IMR-90 (cell line): ENCODE results near the gene TTC31. TPM values are rescaled to one million over a fixed set of nuclear protein-coding genes. Genes with fewer than 3 reads are reported as not detected.

Experiments
- ATAC-seq: fragments of 200-7000 bp; cut with Tn5 transposase; 2 replicates; pipeline ENCODE4 v1.9.1; 2020; ENCODE audit warnings: low read depth, mild to moderate bottlenecking, moderate library complexity
- BruUV-seq: library from RNA; stranded (reverse); fragments of 400-500 nt; replicated peaks from 2 replicates; lab custom pipeline; 2021; lab: Mats Ljungman, UMichigan
- CTCF ChIA-PET: fragments of 300-600 bp; formaldehyde crosslinking; extraction: SDS; loops from one replicate; lab custom pipeline; 2021; ENCODE audit warnings: antibody characterized with exemption; lab: Yijun Ruan, JAX
- POLR2A ChIA-PET: fragments of 300-600 bp; sonication (Branson Sonifier 250); formaldehyde crosslinking; loops from one replicate; lab custom pipeline; 2022; ENCODE audit warnings: antibody characterized with exemption; ENCODE audit not compliant: unreplicated experiment; lab: Charles Lee
- DNase-seq: peaks from one replicate; pipeline ENCODE4 v3.0.0; 2013
- H2AFZ ChIP-seq: replicated peaks from 2 replicates; pipeline ENCODE3; 2013; ENCODE audit warnings: low read length, mild to moderate bottlenecking; ENCODE audit not compliant: poor library complexity
- H2AK5ac ChIP-seq: 2 replicates; pipeline ENCODE4 v1.6.1; 2013; ENCODE audit warnings: low read depth, low read length, inconsistent platforms
- H2AK9ac ChIP-seq: replicated peaks from 2 replicates; pipeline ENCODE3; 2013; ENCODE audit warnings: mild to moderate bottlenecking, low read depth, low read length, moderate library complexity; ENCODE audit not compliant: poor library complexity
- H2BK120ac ChIP-seq: 2 replicates; pipeline ENCODE4 v1.6.1; 2013; ENCODE audit warnings: low read depth, low read length, inconsistent platforms
- H2BK15ac ChIP-seq: 3 replicates; pipeline ENCODE4 v1.6.1; 2013; ENCODE audit warnings: low read depth, low read length, inconsistent platforms
- H2BK20ac ChIP-seq: 2 replicates; pipeline ENCODE4 v1.6.1; 2013; ENCODE audit warnings: low read depth, mild to moderate bottlenecking, inconsistent platforms, low read length, moderate library complexity
- H2BK5ac ChIP-seq: 2 replicates; pipeline ENCODE4 v1.6.1; 2013; ENCODE audit warnings: mild to moderate bottlenecking, low read depth, low read length, inconsistent platforms; ENCODE audit not compliant: poor library complexity, severe bottlenecking
- H3K14ac ChIP-seq: replicated peaks from 2 replicates; pipeline ENCODE4 v1.6.1; 2013; ENCODE audit warnings: low read depth, low read length, inconsistent platforms
- H3K18ac ChIP-seq: 2 replicates; pipeline ENCODE4 v1.6.1; 2013; ENCODE audit warnings: low read depth, low read length, control low read depth
- H3K23ac ChIP-seq: 2 replicates; pipeline ENCODE4 v1.6.1; 2013; ENCODE audit warnings: low read depth, low read length, inconsistent platforms
- H3K27ac ChIP-seq: 2 replicates; pipeline ENCODE4 v1.5.1; 2013; ENCODE audit warnings: mild to moderate bottlenecking, control low read depth, low read length; ENCODE audit not compliant: insufficient read depth
- H3K27me3 ChIP-seq: 2 replicates; pipeline ENCODE4 v1.6.1; 2013; ENCODE audit warnings: low read length; ENCODE audit not compliant: control insufficient read depth, insufficient read depth
- H3K36me3 ChIP-seq: 2 replicates; pipeline ENCODE4 v1.6.1; 2013; ENCODE audit warnings: low read length, mixed read lengths; ENCODE audit not compliant: control insufficient read depth, insufficient read depth
- H3K4ac ChIP-seq: 2 replicates; pipeline ENCODE4 v1.6.1; 2013; ENCODE audit warnings: low read depth, low read length, inconsistent platforms
- H3K4me1 ChIP-seq: 2 replicates; pipeline ENCODE4 v1.6.1; 2013; ENCODE audit warnings: low read length, mixed read lengths; ENCODE audit not compliant: control insufficient read depth, insufficient read depth
- H3K4me2 ChIP-seq: 2 replicates; pipeline ENCODE4 v1.6.1; 2013; ENCODE audit warnings: low read depth, mild to moderate bottlenecking, control low read depth, low read length, moderate library complexity
- H3K4me3 ChIP-seq: 2 replicates; pipeline ENCODE4 v1.5.1; 2013; ENCODE audit warnings: low read depth, mild to moderate bottlenecking, control low read depth, low read length, moderate library complexity; ENCODE audit not compliant: insufficient read depth
- H3K56ac ChIP-seq: 2 replicates; pipeline ENCODE4 v1.6.1; 2013; ENCODE audit warnings: low read length, inconsistent platforms; ENCODE audit not compliant: insufficient read depth; ENCODE audit errors: extremely low read depth
- H3K79me1 ChIP-seq, 2 experiments: 2 replicates each; pipeline ENCODE4 v1.6.1; 2013; ENCODE audit warnings: low read length in 2 of 2, inconsistent platforms in 1 of 2, low read depth in 1 of 2
- H3K9ac ChIP-seq: 2 replicates; pipeline ENCODE4 v1.6.1; 2013; ENCODE audit warnings: low read depth, low read length, control low read depth
- H3K9me1 ChIP-seq: 2 replicates; pipeline ENCODE4 v1.6.1; 2013; ENCODE audit warnings: low read length, inconsistent platforms; ENCODE audit not compliant: insufficient read depth
- H3K9me3 ChIP-seq: 2 replicates; pipeline ENCODE4 v1.6.1; 2013; ENCODE audit warnings: low read length; ENCODE audit not compliant: control insufficient read depth, insufficient read depth
- H4K20me1 ChIP-seq: 2 replicates; pipeline ENCODE4 v1.6.1; 2013; ENCODE audit warnings: low read length, inconsistent platforms; ENCODE audit not compliant: insufficient read depth
- H4K5ac ChIP-seq: 2 replicates; pipeline ENCODE4 v1.6.1; 2013; ENCODE audit warnings: mild to moderate bottlenecking, low read depth, low read length, control low read depth
- H4K8ac ChIP-seq, 2 experiments: 2 replicates each; pipeline ENCODE4 v1.6.1; 2013; ENCODE audit warnings: low read depth in 2 of 2, low read length in 2 of 2, control low read depth in 1 of 2, inconsistent platforms in 1 of 2
- H4K91ac ChIP-seq: 2 replicates; pipeline ENCODE4 v1.6.1; 2013; ENCODE audit warnings: low read depth, low read length, inconsistent platforms; ENCODE audit not compliant: insufficient read depth
- CEBPB ChIP-seq: IDR thresholded peaks from 2 replicates; pipeline ENCODE4 v1.6.1; 2012; ENCODE audit warnings: low read depth, low read length, improper control_type of control experiment
- CHD1 ChIP-seq: IDR thresholded peaks from 2 replicates; pipeline ENCODE4 v1.6.1; 2012; ENCODE audit warnings: low read depth, low read length, improper control_type of control experiment
- FOS ChIP-seq: fragments of 150-350 bp; IDR thresholded peaks from 2 replicates; pipeline ENCODE4 v1.6.1; 2016; ENCODE audit warnings: low read depth, low read length
- MXI1 ChIP-seq: IDR thresholded peaks from 2 replicates; pipeline ENCODE4 v1.6.1; 2012; ENCODE audit warnings: low read depth, mild to moderate bottlenecking, low read length, moderate library complexity, borderline replicate concordance
- NFE2L2 ChIP-seq: fragments of 150-350 bp; IDR thresholded peaks from 2 replicates; pipeline ENCODE4 v1.6.1; 2016; ENCODE audit warnings: low read depth, mild to moderate bottlenecking, low read length
- RCOR1 ChIP-seq: IDR thresholded peaks from 2 replicates; pipeline ENCODE4 v1.6.1; 2012; ENCODE audit warnings: mild to moderate bottlenecking, low read length, improper control_type of control experiment; ENCODE audit not compliant: insufficient replicate concordance
- RFX5 ChIP-seq: IDR thresholded peaks from 2 replicates; pipeline ENCODE4 v1.8.0; 2012; ENCODE audit warnings: low read depth, mild to moderate bottlenecking, low read length, moderate library complexity
- SMC3 ChIP-seq: fragments of 150-350 bp; IDR thresholded peaks from 2 replicates; pipeline ENCODE4 v1.6.1; 2016; ENCODE audit warnings: low read depth, mild to moderate bottlenecking, antibody characterized with exemption, low read length, moderate library complexity
- WGBS, 2 experiments: methylation state at CpG; one replicate each; pipeline versions ENCODE4 v1.1.5 to v1.1.7; 2013; ENCODE audit warnings: missing lambda C conversion rate in 2 of 2; ENCODE audit not compliant: insufficient read length in 1 of 2; ENCODE audit errors: extremely low coverage in 2 of 2; 5-methylcytosine and 5-hydroxymethylcytosine counted together
- dilution Hi-C: fragments of 300-500 bp; cut with HindIII; formaldehyde crosslinking; loops from one replicate; pipeline ENCODE4 v1.14.3; 2018; ENCODE audit warnings: low sequenced_read_pairs; ENCODE audit not compliant: unreplicated experiment
- in situ Hi-C: fragments of 300-500 bp; cut with MboI; formaldehyde crosslinking; loops from 3 replicates; pipeline ENCODE4 v1.14.3; 2019; ENCODE audit warnings: low sequenced_read_pairs, inconsistent platforms, mixed read lengths
- intact Hi-C: fragments of 100-400 bp; cut with micrococcal nuclease; formaldehyde crosslinking; loops from 2 replicates; pipeline ENCODE4 v1.10.0; 2022
- polyA plus RNA-seq, 3 experiments: library from polyadenylated mRNA; depleted of rRNA; stranded (reverse); fragments of >200 nt; gene quantifications; 2 replicates each; pipeline ENCODE4 v1.2.3, GENCODE V29; 2012; ENCODE audit warnings: low replicate concordance in 1 of 3
- total RNA-seq: library from RNA; depleted of rRNA; stranded (reverse); fragments of >200 nt; gene quantifications from 2 replicates; pipeline ENCODE4 v1.2.3, GENCODE V29; 2012
- TF ChIP-seq, protein P1 (sequence below): fragments of 150-350 bp; IDR thresholded peaks from 2 replicates; pipeline ENCODE4 v1.6.1; 2016; ENCODE audit warnings: low read depth, mild to moderate bottlenecking, low read length, moderate library complexity, borderline replicate concordance
- TF ChIP-seq, protein P2 (sequence below): fragments of 150-350 bp; IDR thresholded peaks from 2 replicates; pipeline ENCODE4 v1.6.1; 2017; ENCODE audit warnings: mild to moderate bottlenecking, antibody characterized with exemption, low read length, low read depth

Gene TTC31
- total and polyA plus RNA-seq, 2 of the 4 experiments (the other 2 are of a cell fraction), result 6.3 to 18.8 TPM

GRCh38 chr2:74524005-74524404 is 41.1 kb downstream of the TTC31 start:
- H4K20me1 ChIP-seq, result peaks cover 10% of the 10 kb centered on the region
- no peak overlapping the region for H2BK15ac ChIP-seq
- 87% methylated on average over 5 of the region's 9 CpGs; no CpG with 5 or more reads in 1 of the 2 experiments for WGBS, 2 experiments
- ChIA-PET POLR2A (no interaction called here), CTCF (no interaction called here)
- no peak overlapping the region for H2AK9ac ChIP-seq
- intact Hi-C loops, result no loop called here
- no peak overlapping the region for H2BK120ac ChIP-seq
- no peak overlapping the region for H3K4me2 ChIP-seq
- H2BK20ac ChIP-seq, result no peak overlapping the region
- H2AK5ac ChIP-seq, result no peak overlapping the region
- no peak overlapping the region for H2AFZ ChIP-seq
- DNase-seq (no peak), ATAC-seq (no peak)
- H3K36me3 ChIP-seq, result peaks cover 27% of the 10 kb centered on the region
- TF ChIP-seq, protein P1, sequence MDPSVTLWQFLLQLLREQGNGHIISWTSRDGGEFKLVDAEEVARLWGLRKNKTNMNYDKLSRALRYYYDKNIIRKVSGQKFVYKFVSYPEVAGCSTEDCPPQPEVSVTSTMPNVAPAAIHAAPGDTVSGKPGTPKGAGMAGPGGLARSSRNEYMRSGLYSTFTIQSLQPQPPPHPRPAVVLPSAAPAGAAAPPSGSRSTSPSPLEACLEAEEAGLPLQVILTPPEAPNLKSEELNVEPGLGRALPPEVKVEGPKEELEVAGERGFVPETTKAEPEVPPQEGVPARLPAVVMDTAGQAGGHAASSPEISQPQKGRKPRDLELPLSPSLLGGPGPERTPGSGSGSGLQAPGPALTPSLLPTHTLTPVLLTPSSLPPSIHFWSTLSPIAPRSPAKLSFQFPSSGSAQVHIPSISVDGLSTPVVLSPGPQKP, result no peak
- TF ChIP-seq NFE2L2 (no peak), FOS (no peak), CHD1 (no peak), RFX5 (no peak), RCOR1 (no peak), SMC3 (no peak), MXI1 (no peak), CEBPB (no peak)
- TF ChIP-seq, protein P2, sequence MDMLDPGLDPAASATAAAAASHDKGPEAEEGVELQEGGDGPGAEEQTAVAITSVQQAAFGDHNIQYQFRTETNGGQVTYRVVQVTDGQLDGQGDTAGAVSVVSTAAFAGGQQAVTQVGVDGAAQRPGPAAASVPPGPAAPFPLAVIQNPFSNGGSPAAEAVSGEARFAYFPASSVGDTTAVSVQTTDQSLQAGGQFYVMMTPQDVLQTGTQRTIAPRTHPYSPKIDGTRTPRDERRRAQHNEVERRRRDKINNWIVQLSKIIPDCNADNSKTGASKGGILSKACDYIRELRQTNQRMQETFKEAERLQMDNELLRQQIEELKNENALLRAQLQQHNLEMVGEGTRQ, result no peak
- H3K27ac ChIP-seq, result no peak overlapping the region
- H3K9ac ChIP-seq, result no peak overlapping the region
- no peaks in the 10 kb centered on the region for H3K9me3 ChIP-seq
- no peak overlapping the region for H3K4me3 ChIP-seq
- no TSS peak for BruUV-seq
- in situ Hi-C loops, result no loop called here
- H4K91ac ChIP-seq, result no peak overlapping the region
- no peak overlapping the region for H3K14ac ChIP-seq
- dilution Hi-C loops, result no loop called here
- H3K79me1 ChIP-seq, result peaks cover 16 to 30% of the 10 kb centered on the region in 2 experiments; a peak in 2 of 4 replicates
- H3K9me1 ChIP-seq, result peaks cover 9% of the 10 kb centered on the region
- peaks cover 5% of the 10 kb centered on the region for H3K4me1 ChIP-seq
- peaks cover 34% of the 10 kb centered on the region for H3K27me3 ChIP-seq
- H3K23ac ChIP-seq, result no peak overlapping the region
- H4K5ac ChIP-seq, result no peak overlapping the region
- no peak overlapping the region for H3K56ac ChIP-seq
- no peak overlapping the region for H2BK5ac ChIP-seq
- H3K18ac ChIP-seq, result no peak overlapping the region
- H4K8ac ChIP-seq, result no peak overlapping the region
- H3K4ac ChIP-seq, result no peak overlapping the region
